ENCODE results near the gene JSRP1.

DNA sequence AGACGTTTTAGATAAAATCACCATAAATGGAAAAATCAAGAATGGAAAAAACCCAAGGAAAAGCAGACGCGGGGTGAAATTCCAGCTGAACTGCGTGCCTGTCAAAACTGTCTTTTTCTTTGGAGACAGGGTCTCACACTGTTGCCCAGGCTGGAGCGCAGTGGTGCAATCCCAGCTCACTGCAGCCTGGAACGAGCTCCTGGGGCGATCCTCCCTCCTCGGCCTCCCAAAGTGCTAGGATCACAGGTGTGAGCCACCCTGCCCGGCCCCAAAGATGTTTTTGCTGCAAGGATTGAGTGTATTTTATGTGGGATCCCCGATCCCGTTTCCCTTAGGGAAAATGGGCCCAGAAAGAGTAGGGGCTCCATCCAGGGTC, 26.6 kb upstream of the JSRP1 start:
- TF ChIP-seq CTCF (IDR thresholded peaks at IDR 0.05), result no peak
- TF ChIP-seq POLR2A (IDR thresholded peaks at IDR 0.05), result no peak
